Suprapubic skin (tissue), 4 donors: ENCODE results near the gene CPSF4. TPM values are rescaled to one million over a fixed set of nuclear protein-coding genes. Genes with fewer than 3 reads are reported as not detected.

ENCODE experiments used
- DNase-seq, 2 donors: peaks; one replicate each; pipeline ENCODE4 v3.0.0-alpha.2; 2019; ENCODE audit warnings: low spot score in 2 of 2
- H3K27ac ChIP-seq: fragments of 200-600 bp; sonication (generic); one replicate; pipeline ENCODE4 v1.5.1; 2019
- H3K27me3 ChIP-seq: fragments of 200-600 bp; sonication (generic); one replicate; pipeline ENCODE4 v1.5.1; 2019
- H3K36me3 ChIP-seq: fragments of 200-600 bp; sonication (generic); one replicate; pipeline ENCODE4 v1.5.1; 2019
- H3K4me1 ChIP-seq: fragments of 200-600 bp; sonication (generic); one replicate; pipeline ENCODE4 v1.5.1; 2019
- H3K4me3 ChIP-seq: fragments of 200-600 bp; sonication (generic); one replicate; pipeline ENCODE4 v1.5.1; 2019; ENCODE audit warnings: mild to moderate bottlenecking
- H3K9me3 ChIP-seq: fragments of 200-600 bp; sonication (generic); one replicate; pipeline ENCODE4 v1.5.1; 2019
- EP300 ChIP-seq: sonication (generic); formaldehyde crosslinking; IDR thresholded peaks from one replicate; pipeline ENCODE4 v1.6.1; 2017; ENCODE audit warnings: antibody characterized with exemption
- POLR2A ChIP-seq, 2 donors: fragments of 450-650 bp; IDR thresholded peaks; one replicate each; pipeline ENCODE4 v1.6.1; 2017; ENCODE audit warnings: antibody characterized with exemption in 2 of 2, mild to moderate bottlenecking in 2 of 2, moderate library complexity in 2 of 2
- POLR2AphosphoS5 ChIP-seq, 3 donors: sonication (generic); formaldehyde crosslinking; IDR thresholded peaks; one replicate each; pipeline ENCODE4 v1.6.1; 2017; ENCODE audit warnings: antibody characterized with exemption in 3 of 3
- WGBS: methylation state at CpG from one replicate; pipeline ENCODE4 v1.1.5; 2018; 5-methylcytosine and 5-hydroxymethylcytosine counted together
- total RNA-seq, 4 donors: library from RNA; depleted of rRNA; stranded (reverse); fragments of >200 nt; gene quantifications; one replicate each; pipeline ENCODE4 v1.1.0, GENCODE V29; 2016
- TF ChIP-seq, protein P1 (sequence below), 2 donors: fragments of 200-600 bp in 1 of 2; fragments of 450-650 bp in 1 of 2; sonication (generic) in 1 of 2; IDR thresholded peaks; one replicate each; pipeline ENCODE4 v1.5.1; 2016 to 2019; ENCODE audit warnings: antibody characterized with exemption in 2 of 2, mild to moderate bottlenecking in 1 of 2, moderate library complexity in 1 of 2

The CPSF4 gene
- total RNA-seq, 4 donors from 2014 or later: 35.0 to 59.9 (median 41.7) TPM

DNA sequence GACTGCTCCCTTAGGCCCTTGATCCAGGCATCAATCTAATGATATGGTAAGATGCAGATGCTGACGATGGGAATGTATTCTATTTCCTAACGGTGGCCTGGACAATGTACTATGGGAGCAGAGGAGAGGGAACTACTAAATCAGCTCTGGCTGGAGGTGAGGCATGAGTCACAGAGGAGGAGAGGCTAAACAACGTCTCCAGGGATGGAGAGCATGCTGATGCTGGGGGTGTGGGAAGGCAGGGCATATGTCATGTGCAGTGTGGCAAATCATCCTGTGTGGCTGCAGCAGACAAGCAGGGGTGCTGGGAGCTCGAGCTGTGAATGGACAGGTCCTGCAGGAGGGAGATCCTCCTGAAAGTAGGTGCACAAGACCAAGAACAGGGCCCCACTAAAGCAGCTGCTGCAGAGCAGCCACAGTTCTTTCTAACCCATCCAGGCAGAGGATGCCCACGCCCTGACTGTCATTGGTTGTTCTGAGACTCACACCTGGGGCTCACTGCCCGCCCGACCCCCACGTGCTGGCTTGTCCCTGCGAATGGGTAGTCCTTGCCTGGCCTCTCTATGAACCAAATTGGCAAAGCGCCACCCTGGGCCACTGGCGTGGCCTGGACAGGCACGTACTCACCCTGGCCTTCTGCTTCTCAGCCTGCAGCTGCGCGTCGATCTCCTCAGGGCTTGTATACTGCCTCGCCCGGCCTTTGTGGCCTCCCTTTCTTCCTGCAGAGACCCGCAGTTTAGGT is 34.3 kb upstream of the CPSF4 start:
- TF ChIP-seq EP300 (no peak), POLR2A (IDR thresholded peaks at IDR 0.05) (no peak)
- TF ChIP-seq, protein P1, sequence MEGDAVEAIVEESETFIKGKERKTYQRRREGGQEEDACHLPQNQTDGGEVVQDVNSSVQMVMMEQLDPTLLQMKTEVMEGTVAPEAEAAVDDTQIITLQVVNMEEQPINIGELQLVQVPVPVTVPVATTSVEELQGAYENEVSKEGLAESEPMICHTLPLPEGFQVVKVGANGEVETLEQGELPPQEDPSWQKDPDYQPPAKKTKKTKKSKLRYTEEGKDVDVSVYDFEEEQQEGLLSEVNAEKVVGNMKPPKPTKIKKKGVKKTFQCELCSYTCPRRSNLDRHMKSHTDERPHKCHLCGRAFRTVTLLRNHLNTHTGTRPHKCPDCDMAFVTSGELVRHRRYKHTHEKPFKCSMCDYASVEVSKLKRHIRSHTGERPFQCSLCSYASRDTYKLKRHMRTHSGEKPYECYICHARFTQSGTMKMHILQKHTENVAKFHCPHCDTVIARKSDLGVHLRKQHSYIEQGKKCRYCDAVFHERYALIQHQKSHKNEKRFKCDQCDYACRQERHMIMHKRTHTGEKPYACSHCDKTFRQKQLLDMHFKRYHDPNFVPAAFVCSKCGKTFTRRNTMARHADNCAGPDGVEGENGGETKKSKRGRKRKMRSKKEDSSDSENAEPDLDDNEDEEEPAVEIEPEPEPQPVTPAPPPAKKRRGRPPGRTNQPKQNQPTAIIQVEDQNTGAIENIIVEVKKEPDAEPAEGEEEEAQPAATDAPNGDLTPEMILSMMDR (IDR thresholded peaks at IDR 0.05): no peak
- WGBS: 70% methylated on average over 14 of the region's 18 CpGs
- Histone ChIP-seq H3K27me3 (no peaks in the 10 kb centered on the region), H3K4me1 (peaks cover 41% of the 10 kb centered on the region), H3K4me3 (no peak overlapping the region), H3K9me3 (no peaks in the 10 kb centered on the region), H3K27ac (no peak overlapping the region), H3K36me3 (peaks cover 52% of the 10 kb centered on the region)
- no peak for DNase-seq

DNA sequence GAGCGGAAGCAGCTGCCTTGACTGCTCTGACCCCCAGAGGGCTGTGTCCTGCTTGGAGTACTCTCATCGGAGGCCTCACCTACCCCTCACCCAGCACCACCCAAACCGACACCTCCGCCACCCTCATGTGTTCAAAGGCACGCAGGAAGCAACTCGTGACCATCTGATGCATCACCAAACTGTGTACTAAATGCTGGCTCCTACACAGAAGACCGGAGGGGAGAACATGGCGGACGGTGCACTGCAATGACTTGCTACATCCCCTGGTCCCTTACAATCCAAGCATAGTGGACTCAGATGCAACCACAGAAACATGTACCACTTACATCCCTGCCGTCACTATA is 33.8 kb upstream of the CPSF4 start:
- Histone ChIP-seq H3K9me3 (no peaks in the 10 kb centered on the region), H3K27ac (no peak overlapping the region), H3K36me3 (peaks cover 47% of the 10 kb centered on the region), H3K4me1 (peaks cover 47% of the 10 kb centered on the region), H3K4me3 (no peak overlapping the region), H3K27me3 (no peaks in the 10 kb centered on the region)
- DNase-seq: no peak
- 92% methylated on average over 10 of the region's 10 CpGs for WGBS
- TF ChIP-seq POLR2AphosphoS5 (IDR thresholded peaks at IDR 0.05) (no peak), POLR2A (IDR thresholded peaks at IDR 0.05) (no peak), EP300 (no peak)
- TF ChIP-seq, protein P1 (IDR thresholded peaks at IDR 0.05): no peak

DNA sequence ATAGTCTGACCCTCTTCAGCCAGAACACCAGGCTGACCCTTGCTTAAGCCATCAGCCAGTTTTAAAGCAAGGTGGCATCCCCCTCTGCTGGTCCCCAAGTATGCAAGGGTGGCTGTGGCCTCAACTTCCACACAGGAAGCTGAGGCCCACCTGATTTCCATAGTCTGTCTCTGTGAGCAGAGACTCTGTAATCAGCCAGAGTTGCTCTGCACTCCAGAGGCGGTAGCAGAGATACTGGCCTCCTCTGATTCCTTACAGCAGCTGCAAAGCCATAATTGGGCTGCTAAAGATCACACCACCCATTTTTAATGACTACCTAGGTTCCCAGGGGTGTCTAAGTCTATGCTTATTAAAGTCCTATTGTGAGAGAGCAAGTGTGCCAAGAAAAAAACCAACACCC is 32.2 kb upstream of the CPSF4 start:
- WGBS: 63% methylated on average over 1 of the region's 1 CpG
- no peak for DNase-seq
- TF ChIP-seq POLR2AphosphoS5 (IDR thresholded peaks at IDR 0.05): no peak
- no peak for TF ChIP-seq POLR2A (IDR thresholded peaks at IDR 0.05)
- TF ChIP-seq, protein P1 (IDR thresholded peaks at IDR 0.05): no peak
- no peak for TF ChIP-seq EP300
- no peak overlapping the region for H3K27ac ChIP-seq
- H3K4me1 ChIP-seq: peaks cover 56% of the 10 kb centered on the region
- H3K9me3 ChIP-seq: no peaks in the 10 kb centered on the region
- peaks cover 44% of the 10 kb centered on the region for H3K36me3 ChIP-seq
- H3K4me3 ChIP-seq: no peak overlapping the region
- H3K27me3 ChIP-seq: no peaks in the 10 kb centered on the region

DNA sequence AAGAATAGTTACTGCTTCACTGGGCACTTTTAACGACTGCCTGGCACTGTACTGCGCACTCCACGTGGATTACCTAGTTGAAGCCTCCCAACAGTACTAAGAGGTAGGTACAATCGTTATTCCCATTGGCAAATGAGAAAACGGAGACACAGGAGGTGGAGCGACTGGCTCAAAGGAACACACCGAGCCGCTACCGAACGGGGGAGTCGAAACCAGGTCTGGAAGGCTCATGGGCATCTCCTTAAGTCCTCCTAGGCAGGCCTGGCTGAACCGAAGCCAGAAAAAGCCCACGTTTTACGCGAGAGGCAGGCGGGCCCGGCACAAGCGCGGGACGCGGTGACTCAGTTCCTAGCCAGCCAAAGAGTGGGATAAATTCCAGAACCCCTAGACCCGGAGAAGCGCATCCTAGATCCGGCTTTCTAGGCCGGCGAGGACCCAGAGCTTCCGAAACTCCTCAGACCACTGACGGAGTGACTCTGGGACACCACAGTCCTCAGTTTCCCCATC is 30.8 kb upstream of the CPSF4 start:
- no peaks in the 10 kb centered on the region for H3K9me3 ChIP-seq
- H3K27me3 ChIP-seq: no peaks in the 10 kb centered on the region
- TF ChIP-seq POLR2A (IDR thresholded peaks at IDR 0.05) (no peak), POLR2AphosphoS5 (IDR thresholded peaks at IDR 0.05) (no peak), EP300 (no peak)
- TF ChIP-seq, protein P1 (IDR thresholded peaks at IDR 0.05): no peak
- peak overlapping the region; percentile 92 for H3K4me3 ChIP-seq
- H3K27ac ChIP-seq: peak overlapping the region; percentile 95
- H3K4me1 ChIP-seq: peaks cover 56% of the 10 kb centered on the region
- H3K36me3 ChIP-seq: peaks cover 46% of the 10 kb centered on the region
- DNase-seq: peak in 1 of 2 donors; percentile 88
- WGBS: 0% methylated on average over 11 of the region's 28 CpGs

DNA sequence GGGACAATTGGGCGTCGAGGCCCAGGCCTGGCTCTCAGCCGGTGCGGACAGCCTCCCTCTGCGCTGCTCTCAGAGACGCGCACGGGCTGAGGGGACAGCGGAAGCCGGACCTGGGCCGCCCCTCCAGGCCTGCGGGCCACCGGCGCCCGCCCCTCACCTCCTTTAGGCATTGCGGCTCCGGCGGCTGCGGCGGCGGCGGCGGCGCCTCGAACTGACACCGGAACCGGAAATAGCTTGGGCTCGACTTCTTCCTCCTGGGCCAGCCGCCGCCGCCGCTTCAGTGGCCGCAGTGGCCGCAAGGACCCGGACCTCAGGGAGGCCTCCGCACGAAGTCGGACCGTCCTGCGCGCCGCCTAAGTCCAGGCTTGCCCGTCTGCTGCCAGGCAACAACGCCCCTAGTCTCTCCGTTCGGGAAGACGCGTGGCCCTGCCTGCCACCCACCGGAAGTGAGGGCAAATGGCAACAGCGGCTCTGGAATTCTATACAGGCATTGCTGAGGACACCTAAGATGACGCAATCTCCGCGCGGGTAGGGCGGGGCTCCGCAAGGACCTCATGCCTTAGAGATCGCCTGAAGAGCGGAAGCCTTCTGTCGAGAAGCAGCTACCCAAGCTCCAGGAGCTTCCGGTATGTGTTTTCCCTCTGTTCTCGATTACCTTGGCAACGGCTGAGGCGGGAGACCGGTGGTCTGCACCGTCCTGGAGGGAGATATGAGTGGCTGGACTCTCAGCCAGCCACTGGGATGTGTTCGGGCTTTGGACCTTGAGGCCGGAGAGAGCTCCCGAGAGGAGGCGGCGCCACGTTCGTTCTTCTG is 30.2 kb upstream of the CPSF4 start, which contains the start of the genes BUD31 and PDAP1:
BUD31 (plus strand) TSS at position 591 of the 813 bp plus-strand sequence. CDS start 2,124 bp downstream, outside the sequence.
PDAP1 (minus strand) TSS at position 219 of the 813 bp plus-strand sequence; CDS start at position 170, 49 bp downstream.
- peak within 1 kb of the TSS; percentile 92 for H3K4me3 ChIP-seq
- no peaks in the 10 kb centered on the region for H3K9me3 ChIP-seq
- no peaks in the 10 kb centered on the region for H3K27me3 ChIP-seq
- peak within 1 kb of the TSS; percentile 95 for H3K27ac ChIP-seq
- peaks cover 56% of the 10 kb centered on the region for H3K4me1 ChIP-seq
- H3K36me3 ChIP-seq: peaks cover 46% of the 10 kb centered on the region
- WGBS: under 1% methylated on average over 34 of the region's 72 CpGs
- TF ChIP-seq POLR2AphosphoS5 (IDR thresholded peaks at IDR 0.05) (peak; percentile 8 to 97 (median 96)), POLR2A (IDR thresholded peaks at IDR 0.05) (peak; percentile 35 to 82), EP300 (no peak)
- TF ChIP-seq, protein P1 (IDR thresholded peaks at IDR 0.05): peak in 1 of 2 donors; percentile 40
- DNase-seq: peak; percentile 96
